Measurements from ENCODE around the gene CABYR. TPM values are rescaled to one million over a fixed set of nuclear protein-coding genes. Genes with fewer than 3 reads are reported as not detected.

Gene CABYR
- total and polyA plus RNA-seq, 2 of the 13 experiments (the other 11 are each of a cell fraction or from before 2014, with no cell fraction given) = 0.71 to 0.88 TPM

- intact Hi-C loops (cut with micrococcal nuclease; ENCODE audit: unreplicated experiment) (no loop called here), in situ Hi-C loops (cut with HindIII; ENCODE audit: extremely low pct_ligation_motif_present, low pct_unique_long_range_greater_than_20kb) (no loop called here)
- Histone ChIP-seq H3K9ac (ENCODE audit: insufficient read depth, low read depth, low read length) (no peak overlapping the region), H3K4me2 (ENCODE audit: low read depth, low read length) (no peak overlapping the region), H3K9me3 (ENCODE audit: low read length) (no peaks in the 10 kb centered on the region), H2AFZ (ENCODE audit: low read length) (no peak overlapping the region), H3K27me3 (ENCODE audit: control insufficient read depth in 1 of 2, insufficient read depth in 2 of 2, low read length in 2 of 2) (no peaks in the 10 kb centered on the region; a peak in 1 of 5 replicates), H3K4me3 (replicated peaks in 1 of 3; ENCODE audit: insufficient read depth in 1 of 3, low read depth in 2 of 3, low read length in 3 of 3) (no peak overlapping the region), H3K27ac (ENCODE audit: extremely low read length, insufficient read depth, low read length) (no peak overlapping the region), H3K36me3 (replicated peaks in 1 of 2; ENCODE audit: control insufficient read depth in 1 of 2, insufficient read depth in 2 of 2, low read length in 2 of 2) (no peaks in the 10 kb centered on the region), H3K79me2 (ENCODE audit: insufficient read depth, low read length) (no peaks in the 10 kb centered on the region), H3K4me1 (ENCODE audit: insufficient read depth, low read length) (no peaks in the 10 kb centered on the region; the same call in 1 of the 2 replicates), H4K20me1 (ENCODE audit: insufficient read depth, low read length) (no peaks in the 10 kb centered on the region)
- 0% methylated on average over 2 of the region's 2 CpGs for WGBS (ENCODE audit: low lambda C conversion rate)
- ChIA-PET POLR2A (no interaction called here), CTCF (ENCODE audit: low intra/inter-chr PET ratio, low total read pairs) (no interaction called here)
- no peak for ATAC-seq
- DNase-seq (ENCODE audit: low spot score) = no peak
- no TSS peak for BruUV-seq (replicated peaks)
- TF ChIP-seq TEF (CRISPR knock-in tag; IDR thresholded peaks at IDR 0.05) (no peak), HOMEZ (CRISPR knock-in tag; IDR thresholded peaks at IDR 0.05; ENCODE audit: low read depth) (no peak), CSRNP1 (CRISPR knock-in tag; IDR thresholded peaks at IDR 0.05) (no peak), ZNF460 (CRISPR knock-in tag; IDR thresholded peaks at IDR 0.05; ENCODE audit: borderline replicate concordance) (no peak), GTF3A (CRISPR knock-in tag; conservative IDR thresholded peaks at IDR 0.05) (no peak)
- FAIRE-seq = no peak
Measured at GRCh38 chr18:24208270-24209035, 69.6 kb downstream of the CABYR start.

Measured in HepG2 (cell line).